ENCODE measurements around the gene SLC43A2. TPM values are rescaled to one million over a fixed set of nuclear protein-coding genes. Genes with fewer than 3 reads are reported as not detected.

Gene SLC43A2
- total RNA-seq, 1 experiment from 2014 or later: 12.9 TPM

DNA sequence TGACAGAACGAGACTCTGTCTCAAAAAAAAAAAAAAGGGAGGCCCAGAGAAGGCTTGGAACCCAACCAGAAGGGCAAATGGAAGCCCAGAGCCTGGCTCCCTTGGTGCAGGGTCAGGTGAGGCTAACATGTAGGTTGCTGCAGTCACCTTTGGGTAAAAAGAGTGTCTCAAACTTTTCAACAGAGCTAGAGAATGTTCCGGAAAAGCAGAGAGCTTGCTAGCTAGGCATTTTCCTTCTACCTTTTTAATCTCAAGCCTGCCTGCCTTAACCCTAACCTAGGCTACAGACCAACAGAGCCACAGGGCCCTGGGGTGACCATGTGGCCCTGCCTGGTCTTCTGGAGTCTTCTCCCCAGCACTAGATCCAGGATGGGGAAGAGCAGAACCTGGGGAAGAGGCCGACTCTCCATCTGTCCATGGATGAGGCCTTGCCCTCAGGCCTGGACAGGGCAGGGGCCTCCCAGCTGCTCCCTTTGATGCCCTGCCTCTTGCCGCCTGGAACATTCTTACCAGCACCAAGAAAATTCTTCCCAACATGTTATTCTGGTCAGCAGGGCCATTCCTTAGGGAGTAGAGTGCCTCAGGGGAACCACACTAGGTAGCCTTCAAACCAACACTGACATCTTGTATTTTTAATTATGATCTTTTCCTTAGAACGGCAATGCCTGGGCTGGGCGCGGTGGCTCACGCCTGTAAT is 30.1 kb downstream of the SLC43A2 start:
- no peak overlapping the region for H3K4me3 Mint-ChIP-seq
- Histone ChIP-seq H3K56ac (ENCODE audit: insufficient read length, low read depth, low read length) (no peak overlapping the region), H2BK15ac (ENCODE audit: low read depth, low read length) (no peak overlapping the region), H2BK12ac (ENCODE audit: insufficient read length, low read depth, low read length) (no peak overlapping the region), H3K4me2 (ENCODE audit: insufficient read depth, insufficient read length, low read length) (no peak overlapping the region), H3K9me3 (ENCODE audit: control insufficient read depth, low read depth, low read length) (no peaks in the 10 kb centered on the region), H3K4ac (ENCODE audit: low read depth, low read length) (no peak overlapping the region), H4K91ac (ENCODE audit: insufficient read length, low read depth, low read length) (no peak overlapping the region), H2BK20ac (ENCODE audit: low read depth, low read length, poor library complexity, severe bottlenecking) (no peak overlapping the region), H3K14ac (ENCODE audit: insufficient read depth, low read length) (no peak overlapping the region), H3K79me1 (ENCODE audit: insufficient read depth, low read depth, low read length, poor library complexity, severe bottlenecking) (no peaks in the 10 kb centered on the region), H4K20me1 (ENCODE audit: control insufficient read depth, insufficient read depth, insufficient read length) (no peaks in the 10 kb centered on the region), H3K27me3 (ENCODE audit: insufficient read depth, low read length) (no peaks in the 10 kb centered on the region), H3K79me2 (ENCODE audit: insufficient read depth, low read length) (no peaks in the 10 kb centered on the region), H3K9ac (ENCODE audit: extremely low read depth, insufficient read length, low read length) (no peak overlapping the region), H3K23ac (ENCODE audit: insufficient read length, low read depth, low read length) (no peak overlapping the region), H3K4me1 (ENCODE audit: insufficient read depth, low read length) (no peaks in the 10 kb centered on the region), H3K23me2 (ENCODE audit: insufficient read length, low read depth, low read length, poor library complexity, severe bottlenecking) (no peaks in the 10 kb centered on the region), H3K18ac (ENCODE audit: insufficient read length, low read depth, low read length) (no peak overlapping the region), H2BK120ac (ENCODE audit: low read depth, low read length, poor library complexity, severe bottlenecking) (no peak overlapping the region), H2AFZ (ENCODE audit: low read length) (no peak overlapping the region), H4K8ac (replicated peaks; ENCODE audit: insufficient read length, low read depth, low read length) (no peak overlapping the region), H3T11ph (ENCODE audit: low read length) (no peak overlapping the region), H3K27ac (ENCODE audit: insufficient read length, low read depth, low read length) (no peak overlapping the region), H2BK5ac (ENCODE audit: insufficient read length, low read length) (no peak overlapping the region), H4K5ac (ENCODE audit: insufficient read length, low read depth, low read length) (no peak overlapping the region), H2AK5ac (ENCODE audit: insufficient read length, low read length) (no peak overlapping the region)
- TF ChIP-seq, protein P1, sequence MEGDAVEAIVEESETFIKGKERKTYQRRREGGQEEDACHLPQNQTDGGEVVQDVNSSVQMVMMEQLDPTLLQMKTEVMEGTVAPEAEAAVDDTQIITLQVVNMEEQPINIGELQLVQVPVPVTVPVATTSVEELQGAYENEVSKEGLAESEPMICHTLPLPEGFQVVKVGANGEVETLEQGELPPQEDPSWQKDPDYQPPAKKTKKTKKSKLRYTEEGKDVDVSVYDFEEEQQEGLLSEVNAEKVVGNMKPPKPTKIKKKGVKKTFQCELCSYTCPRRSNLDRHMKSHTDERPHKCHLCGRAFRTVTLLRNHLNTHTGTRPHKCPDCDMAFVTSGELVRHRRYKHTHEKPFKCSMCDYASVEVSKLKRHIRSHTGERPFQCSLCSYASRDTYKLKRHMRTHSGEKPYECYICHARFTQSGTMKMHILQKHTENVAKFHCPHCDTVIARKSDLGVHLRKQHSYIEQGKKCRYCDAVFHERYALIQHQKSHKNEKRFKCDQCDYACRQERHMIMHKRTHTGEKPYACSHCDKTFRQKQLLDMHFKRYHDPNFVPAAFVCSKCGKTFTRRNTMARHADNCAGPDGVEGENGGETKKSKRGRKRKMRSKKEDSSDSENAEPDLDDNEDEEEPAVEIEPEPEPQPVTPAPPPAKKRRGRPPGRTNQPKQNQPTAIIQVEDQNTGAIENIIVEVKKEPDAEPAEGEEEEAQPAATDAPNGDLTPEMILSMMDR (conservative IDR thresholded peaks at IDR 0.05): no peak
- peaks cover 8 to 9% of the 10 kb centered on the region in 2 experiments for H3K9me3 Mint-ChIP-seq
- no peak for DNase-seq
- no peaks in the 10 kb centered on the region for H3K4me1 Mint-ChIP-seq
- no peak overlapping the region; a peak in 1 of 7 replicates for H3K27ac Mint-ChIP-seq
- WGBS (ENCODE audit: extremely low coverage, insufficient read length, low lambda C conversion rate): no CpG with 5 or more reads among the region's 8 CpGs
- no peaks in the 10 kb centered on the region for H3K27me3 Mint-ChIP-seq (ENCODE audit: low read depth)
- peaks cover 10 to 15% (median 13%) of the 10 kb centered on the region in 3 experiments for H3K36me3 Mint-ChIP-seq (ENCODE audit: insufficient read depth in 1 of 3, low read depth in 3 of 3)

Measured in H9 (cell line).